HG03575 (cell line): ENCODE results near the gene SLC1A3.

Source experiments
- ATAC-seq: cut with Tn5 transposase; IDR thresholded peaks from one replicate; pipeline ENCODE4 v1.9.1; 2021; ENCODE audit not compliant: unreplicated experiment, insufficient number of reproducible peaks, low FRiP score; ENCODE audit errors: extremely low read depth

SLC1A3 gene

GRCh38 chr5:36728697-36729543, 122.5 kb downstream of the SLC1A3 start:
- no peak for ATAC-seq

GRCh38 chr5:36730537-36731216, 124.3 kb downstream of the SLC1A3 start:
- ATAC-seq, result no peak

GRCh38 chr5:36733183-36733582, 126.8 kb downstream of the SLC1A3 start:
- no peak for ATAC-seq

GRCh38 chr5:36734422-36734821, 128.0 kb downstream of the SLC1A3 start:
- ATAC-seq, result no peak

DNA sequence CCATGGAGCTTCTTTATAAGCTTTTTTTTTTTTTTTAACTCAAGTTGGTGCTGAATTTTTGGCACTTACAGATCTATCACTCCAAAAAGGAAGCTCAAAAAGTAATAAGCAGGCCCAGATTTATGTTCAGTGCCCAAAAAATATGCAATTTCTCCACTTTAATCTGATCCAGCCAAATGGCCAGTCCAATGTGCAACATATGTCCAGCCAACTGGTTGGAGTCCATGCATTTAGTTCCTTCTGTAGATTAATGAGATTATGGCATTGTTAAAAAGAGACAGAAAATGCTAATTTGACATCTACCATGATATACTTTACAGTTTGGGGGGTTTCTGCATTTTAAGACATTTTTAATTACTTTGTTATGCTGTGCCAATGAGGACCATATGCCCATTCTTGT, 129.5 kb downstream of the SLC1A3 start:
- no peak for ATAC-seq
